ENCODE results near the gene THAP3. TPM values are rescaled to one million over a fixed set of nuclear protein-coding genes. Genes with fewer than 3 reads are reported as not detected.

Gene THAP3
- total and polyA plus RNA-seq, 9 of the 15 experiments (the other 6 are each of a cell fraction or from before 2014, with no cell fraction given): 1.9 to 31.2 (median 18.2) TPM

GRCh38 chr1:6584126-6585080 lies 40.3 kb upstream of the THAP3 start (continued):
- TF ChIP-seq RERE (CRISPR knock-in tag; IDR thresholded peaks at IDR 0.05; ENCODE audit: borderline replicate concordance): no peak
- no peak for TF ChIP-seq UBTF (IDR thresholded peaks at IDR 0.05; ENCODE audit: borderline replicate concordance in 1 of 2, low read depth in 2 of 2, low read length in 2 of 2)
- no peak for TF ChIP-seq CREB3L1 (IDR thresholded peaks at IDR 0.05; ENCODE audit: borderline replicate concordance, low read depth)
- no peak for TF ChIP-seq TCF7L2 (IDR thresholded peaks at IDR 0.05; ENCODE audit: low read depth, low read length)
- no peak for TF ChIP-seq PRMT5 (CRISPR knock-in tag; IDR thresholded peaks at IDR 0.05)
- no peak for TF ChIP-seq ZBTB2 (IDR thresholded peaks at IDR 0.05)
- no peak for TF ChIP-seq ELF4 (CRISPR knock-in tag; IDR thresholded peaks at IDR 0.05)
- peak; percentile 90 for TF ChIP-seq MAFG (tag; conservative IDR thresholded peaks at IDR 0.05)
- TF ChIP-seq ATF6 (CRISPR knock-in tag; IDR thresholded peaks at IDR 0.05): no peak

All from K562 (cell line).